GM18502 (cell line): ENCODE data around the gene ETFB.

Experiments
- ATAC-seq: cut with Tn5 transposase; IDR thresholded peaks from one replicate; pipeline ENCODE4 v1.9.1; 2021; ENCODE audit warnings: mild to moderate bottlenecking; ENCODE audit not compliant: unreplicated experiment, poor library complexity

The ETFB gene

GRCh38 chr19:51354103-51354741 is 12.0 kb downstream of the ETFB start:
- ATAC-seq, result no peak

DNA sequence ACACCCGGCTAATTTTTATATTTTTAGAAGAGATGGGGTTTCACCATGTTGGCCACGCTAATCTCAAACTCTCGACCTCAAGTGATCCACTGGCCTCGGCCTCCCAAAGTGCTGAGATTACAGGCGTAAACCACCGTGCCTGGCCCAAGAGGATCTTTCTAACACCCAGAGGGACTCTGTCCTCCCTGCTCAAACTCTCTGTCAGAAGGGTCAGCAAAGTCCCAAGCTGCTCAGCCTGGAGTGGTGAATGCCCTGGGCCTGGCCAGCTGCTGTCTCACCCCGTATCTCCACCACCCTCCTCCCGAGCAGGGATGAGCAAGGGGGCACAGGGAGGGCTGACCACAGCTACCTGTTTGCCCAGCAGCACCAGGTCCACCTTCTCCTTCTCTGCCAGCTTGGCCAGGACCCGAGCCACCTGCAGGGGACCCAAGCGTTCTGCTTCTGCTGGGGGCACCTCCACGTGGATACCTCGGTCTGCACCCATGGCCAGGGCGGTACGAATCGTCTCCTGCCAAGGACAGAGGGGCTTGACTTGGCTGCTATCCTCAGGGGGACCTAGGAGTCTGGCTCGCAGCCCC is 13.3 kb downstream of the ETFB start:
- ATAC-seq, result no peak

- no peak for ATAC-seq
Observed at GRCh38 chr19:51351266-51351990, 14.8 kb downstream of the ETFB start.

GRCh38 chr19:51347209-51347928 is 18.8 kb downstream of the ETFB start:
- no peak for ATAC-seq

DNA sequence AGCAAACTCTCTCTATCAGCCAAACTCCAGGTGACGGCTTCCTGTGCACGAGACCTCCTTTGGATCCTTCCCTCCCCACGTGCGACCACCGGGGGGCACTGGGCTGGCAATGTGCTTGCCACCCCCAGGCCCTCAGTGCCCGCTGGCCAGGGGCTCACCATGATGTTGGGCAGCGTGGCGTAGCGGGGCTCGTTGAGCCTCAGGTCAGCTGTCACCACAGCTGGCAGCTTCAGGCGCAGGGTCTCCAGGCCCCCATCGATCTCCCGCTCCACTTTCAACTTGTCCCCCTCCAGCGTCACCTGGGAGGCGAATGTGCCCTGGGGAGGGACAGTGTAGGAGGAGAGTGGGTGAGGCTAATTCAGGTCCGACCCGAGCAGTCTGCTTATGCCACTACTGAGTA is 19.4 kb downstream of the ETFB start:
- no peak for ATAC-seq

GRCh38 chr19:51345076-51345620 is 21.0 kb downstream of the ETFB start:
- ATAC-seq, result no peak

GRCh38 chr19:51342631-51343569 is 23.3 kb downstream of the ETFB start:
- no peak for ATAC-seq

GRCh38 chr19:51341976-51342580 is 24.1 kb downstream of the ETFB start, which contains the start of gene VSIG10L:
Gene VSIG10L (minus strand): TSS chr19:51342139. CDS start chr19:51342124, 15 bp downstream.
- ATAC-seq, result no peak

GRCh38 chr19:51341066-51341465 is 25.1 kb downstream of the ETFB start:
- ATAC-seq, result no peak

GRCh38 chr19:51339687-51340656 is 26.2 kb downstream of the ETFB start:
- ATAC-seq, result peak; percentile 70

DNA sequence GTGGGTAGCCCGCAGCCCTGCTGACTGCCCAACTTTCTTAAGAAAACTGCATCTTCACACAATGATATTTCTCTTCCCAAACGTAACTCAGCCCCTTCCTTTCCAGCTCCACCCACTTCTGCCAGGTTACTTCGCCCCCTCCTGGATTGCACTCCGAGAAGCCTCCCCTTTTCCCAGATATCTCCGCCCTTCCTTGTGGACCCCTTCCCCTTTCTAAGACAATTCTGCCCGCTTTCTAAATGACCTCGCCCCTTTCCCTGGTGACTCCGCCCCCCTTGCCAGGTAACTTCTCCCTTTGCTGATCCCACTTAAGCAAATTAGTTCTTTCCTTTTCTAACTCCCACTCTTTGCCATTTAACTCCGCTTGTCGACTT is 26.9 kb downstream of the ETFB start:
- no peak for ATAC-seq

GRCh38 chr19:51338563-51339312 is 27.4 kb downstream of the ETFB start:
- ATAC-seq, result peak; percentile 59

DNA sequence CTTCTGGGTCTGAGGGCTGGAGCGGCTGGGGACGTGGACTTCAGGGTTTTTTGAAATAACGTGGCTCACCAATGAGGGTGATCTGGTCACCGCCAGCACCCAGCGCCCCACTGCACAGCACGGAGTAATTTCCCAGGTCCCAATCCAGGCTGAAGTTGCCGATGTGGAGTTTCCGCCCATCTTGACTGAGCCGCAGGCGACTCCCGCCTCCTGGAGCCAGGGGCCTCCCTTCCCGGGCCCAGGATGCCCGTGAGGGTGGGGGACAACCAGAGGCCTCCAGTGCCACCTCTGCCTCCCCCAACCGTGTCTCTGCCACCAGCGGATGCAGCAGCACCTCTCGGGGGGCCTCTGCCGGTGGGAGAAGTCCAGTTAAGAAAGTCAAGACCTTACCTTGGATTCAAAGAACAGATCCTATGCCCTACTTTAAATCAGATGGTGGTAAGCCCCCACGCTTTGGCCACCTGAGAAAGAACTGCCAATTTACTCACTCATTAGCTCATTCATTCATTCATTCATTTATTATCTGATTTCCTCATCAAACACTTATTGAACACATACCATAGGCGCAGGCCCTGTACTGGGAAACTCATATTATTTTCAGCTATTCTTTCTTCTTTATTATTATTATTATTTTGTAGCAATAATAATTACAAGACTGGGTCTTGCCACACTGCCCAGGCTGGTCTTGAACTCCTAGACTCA is 28.2 kb downstream of the ETFB start:
- no peak for ATAC-seq

DNA sequence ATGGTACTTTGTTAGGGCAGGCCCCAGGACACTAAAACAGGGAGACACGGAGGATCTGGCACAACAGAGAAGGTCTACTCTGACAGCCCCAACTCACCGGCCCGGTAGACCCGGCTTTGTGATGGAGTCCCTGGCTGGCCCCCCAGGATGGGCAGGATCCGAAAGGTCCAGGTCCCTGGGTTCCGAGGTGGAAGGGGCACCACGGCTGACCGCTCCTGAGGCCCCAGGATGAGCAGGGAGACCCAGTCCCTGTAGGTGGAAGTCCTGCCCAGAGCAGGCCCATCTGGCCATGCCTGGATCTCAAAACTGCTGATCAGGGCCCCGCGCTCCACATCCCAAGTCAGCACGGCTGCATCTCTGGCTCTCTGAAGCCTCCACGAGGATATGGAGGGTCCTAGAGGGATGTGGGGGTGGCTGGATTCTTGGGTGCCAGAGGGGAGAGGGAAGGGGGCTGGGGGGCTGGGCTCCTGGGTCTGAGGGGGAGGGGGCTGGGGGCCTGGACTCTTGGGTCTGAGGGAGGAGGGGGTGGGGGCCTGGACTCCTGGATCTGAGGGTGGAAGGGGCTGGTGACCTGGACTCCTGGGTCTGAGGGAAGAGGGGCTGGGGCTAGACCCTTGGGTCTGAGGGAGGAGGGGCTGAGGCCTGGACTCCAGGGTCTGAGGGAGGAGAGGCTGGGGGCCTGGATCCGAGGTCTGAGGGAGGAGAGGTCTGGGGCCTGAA is 28.9 kb downstream of the ETFB start:
- ATAC-seq, result no peak

- ATAC-seq, result no peak
Observed at GRCh38 chr19:51333836-51334460, 32.2 kb downstream of the ETFB start.

DNA sequence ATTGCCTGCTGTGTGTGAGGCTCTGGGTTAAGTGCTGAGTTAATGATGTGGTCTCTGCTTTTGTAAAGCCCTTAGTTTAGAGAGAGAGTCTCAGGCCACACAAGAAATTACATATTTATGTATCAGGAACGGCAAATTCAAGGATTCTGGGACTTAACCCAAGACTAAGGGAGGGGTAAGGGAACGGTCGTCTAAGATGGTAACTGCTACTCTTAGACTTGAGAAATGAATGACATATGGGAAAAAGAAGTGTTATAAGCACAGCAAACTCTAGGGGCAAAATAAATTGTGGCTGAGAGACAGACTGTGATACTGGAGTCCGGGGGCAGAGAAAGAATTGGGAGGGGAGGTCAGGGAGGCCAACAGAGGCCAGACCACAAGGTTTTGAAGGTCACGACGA is 34.5 kb downstream of the ETFB start:
- ATAC-seq, result no peak
